Gastroesophageal sphincter (tissue), 3 donors: ENCODE data around the gene TMEM115.

ENCODE experiments used
- POLR2AphosphoS5 ChIP-seq: sonication (generic); formaldehyde crosslinking; IDR thresholded peaks from one replicate; pipeline ENCODE4 v1.6.1; 2017; ENCODE audit warnings: antibody characterized with exemption
- TF ChIP-seq, protein P1 (sequence below), 4 experiments: fragments of 200-600 bp in 2 of 4; fragments of 450-650 bp in 2 of 4; sonication (generic) in 1 of 4; IDR thresholded peaks; one replicate each; pipeline ENCODE4 v1.5.1; 2017 to 2019; ENCODE audit warnings: antibody characterized with exemption in 4 of 4, mild to moderate bottlenecking in 2 of 4, moderate library complexity in 2 of 4

DNA sequence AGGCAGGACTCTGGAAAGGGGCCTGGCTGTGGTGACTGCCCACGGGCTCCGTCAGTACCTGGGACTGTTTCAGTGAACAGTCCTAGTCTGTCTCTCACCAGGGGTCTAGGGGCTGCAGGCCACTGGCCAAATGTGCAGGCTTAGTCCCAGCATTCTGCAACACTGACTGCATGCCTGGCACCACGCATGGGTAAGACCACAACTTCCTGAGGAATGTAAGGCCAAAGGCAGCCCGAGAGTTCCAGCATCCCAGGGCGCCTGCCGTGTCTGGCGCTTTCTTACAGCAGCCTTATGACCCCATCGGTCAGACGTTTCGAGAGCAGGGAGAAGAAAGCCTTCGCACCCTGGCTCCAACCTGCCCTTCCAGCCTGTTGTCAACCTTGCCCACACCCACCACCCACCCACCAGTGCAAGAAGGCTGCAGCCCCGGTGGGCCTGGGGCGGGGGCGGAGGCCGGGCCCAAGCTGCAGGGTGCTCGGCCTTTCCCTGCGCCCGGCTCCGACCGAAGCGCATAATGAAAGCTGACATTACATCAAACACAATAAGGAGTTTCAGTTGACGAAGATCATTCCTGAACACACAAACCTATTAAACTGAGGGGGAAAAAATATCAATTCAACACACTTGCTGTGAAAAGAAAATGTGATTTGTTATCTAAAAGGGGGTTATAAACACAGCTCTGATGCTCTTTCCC lies 29.5 kb upstream of the TMEM115 start:
- TF ChIP-seq, protein P1, sequence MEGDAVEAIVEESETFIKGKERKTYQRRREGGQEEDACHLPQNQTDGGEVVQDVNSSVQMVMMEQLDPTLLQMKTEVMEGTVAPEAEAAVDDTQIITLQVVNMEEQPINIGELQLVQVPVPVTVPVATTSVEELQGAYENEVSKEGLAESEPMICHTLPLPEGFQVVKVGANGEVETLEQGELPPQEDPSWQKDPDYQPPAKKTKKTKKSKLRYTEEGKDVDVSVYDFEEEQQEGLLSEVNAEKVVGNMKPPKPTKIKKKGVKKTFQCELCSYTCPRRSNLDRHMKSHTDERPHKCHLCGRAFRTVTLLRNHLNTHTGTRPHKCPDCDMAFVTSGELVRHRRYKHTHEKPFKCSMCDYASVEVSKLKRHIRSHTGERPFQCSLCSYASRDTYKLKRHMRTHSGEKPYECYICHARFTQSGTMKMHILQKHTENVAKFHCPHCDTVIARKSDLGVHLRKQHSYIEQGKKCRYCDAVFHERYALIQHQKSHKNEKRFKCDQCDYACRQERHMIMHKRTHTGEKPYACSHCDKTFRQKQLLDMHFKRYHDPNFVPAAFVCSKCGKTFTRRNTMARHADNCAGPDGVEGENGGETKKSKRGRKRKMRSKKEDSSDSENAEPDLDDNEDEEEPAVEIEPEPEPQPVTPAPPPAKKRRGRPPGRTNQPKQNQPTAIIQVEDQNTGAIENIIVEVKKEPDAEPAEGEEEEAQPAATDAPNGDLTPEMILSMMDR (IDR thresholded peaks at IDR 0.05): no peak
- TF ChIP-seq POLR2AphosphoS5: no peak
